ENCODE results near the gene GNG2. TPM values are rescaled to one million over a fixed set of nuclear protein-coding genes. Genes with fewer than 3 reads are reported as not detected.

Gene GNG2
- total and polyA plus RNA-seq, 2 experiments from 2014 or later = 9.9 to 14.8 TPM

DNA sequence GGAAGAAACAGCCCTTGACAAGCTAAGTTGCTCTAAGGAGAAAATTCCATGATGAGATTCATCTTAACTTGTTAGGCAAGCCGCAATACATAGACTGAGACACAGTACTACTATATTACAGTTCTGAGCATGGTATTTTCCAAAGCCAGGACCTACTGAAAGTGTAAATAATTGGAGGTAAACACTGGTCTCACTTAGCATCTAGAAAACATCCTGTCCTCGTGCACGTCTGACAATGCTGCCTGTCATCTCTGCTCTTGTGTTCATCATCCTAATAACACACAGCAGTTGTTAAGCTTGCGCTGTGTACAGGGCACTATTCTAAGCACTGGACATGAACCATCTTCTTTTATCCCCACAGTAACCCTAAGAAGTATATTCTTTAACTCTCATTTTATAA lies 64.2 kb downstream of the GNG2 start (continued):
- TF ChIP-seq, protein P1, sequence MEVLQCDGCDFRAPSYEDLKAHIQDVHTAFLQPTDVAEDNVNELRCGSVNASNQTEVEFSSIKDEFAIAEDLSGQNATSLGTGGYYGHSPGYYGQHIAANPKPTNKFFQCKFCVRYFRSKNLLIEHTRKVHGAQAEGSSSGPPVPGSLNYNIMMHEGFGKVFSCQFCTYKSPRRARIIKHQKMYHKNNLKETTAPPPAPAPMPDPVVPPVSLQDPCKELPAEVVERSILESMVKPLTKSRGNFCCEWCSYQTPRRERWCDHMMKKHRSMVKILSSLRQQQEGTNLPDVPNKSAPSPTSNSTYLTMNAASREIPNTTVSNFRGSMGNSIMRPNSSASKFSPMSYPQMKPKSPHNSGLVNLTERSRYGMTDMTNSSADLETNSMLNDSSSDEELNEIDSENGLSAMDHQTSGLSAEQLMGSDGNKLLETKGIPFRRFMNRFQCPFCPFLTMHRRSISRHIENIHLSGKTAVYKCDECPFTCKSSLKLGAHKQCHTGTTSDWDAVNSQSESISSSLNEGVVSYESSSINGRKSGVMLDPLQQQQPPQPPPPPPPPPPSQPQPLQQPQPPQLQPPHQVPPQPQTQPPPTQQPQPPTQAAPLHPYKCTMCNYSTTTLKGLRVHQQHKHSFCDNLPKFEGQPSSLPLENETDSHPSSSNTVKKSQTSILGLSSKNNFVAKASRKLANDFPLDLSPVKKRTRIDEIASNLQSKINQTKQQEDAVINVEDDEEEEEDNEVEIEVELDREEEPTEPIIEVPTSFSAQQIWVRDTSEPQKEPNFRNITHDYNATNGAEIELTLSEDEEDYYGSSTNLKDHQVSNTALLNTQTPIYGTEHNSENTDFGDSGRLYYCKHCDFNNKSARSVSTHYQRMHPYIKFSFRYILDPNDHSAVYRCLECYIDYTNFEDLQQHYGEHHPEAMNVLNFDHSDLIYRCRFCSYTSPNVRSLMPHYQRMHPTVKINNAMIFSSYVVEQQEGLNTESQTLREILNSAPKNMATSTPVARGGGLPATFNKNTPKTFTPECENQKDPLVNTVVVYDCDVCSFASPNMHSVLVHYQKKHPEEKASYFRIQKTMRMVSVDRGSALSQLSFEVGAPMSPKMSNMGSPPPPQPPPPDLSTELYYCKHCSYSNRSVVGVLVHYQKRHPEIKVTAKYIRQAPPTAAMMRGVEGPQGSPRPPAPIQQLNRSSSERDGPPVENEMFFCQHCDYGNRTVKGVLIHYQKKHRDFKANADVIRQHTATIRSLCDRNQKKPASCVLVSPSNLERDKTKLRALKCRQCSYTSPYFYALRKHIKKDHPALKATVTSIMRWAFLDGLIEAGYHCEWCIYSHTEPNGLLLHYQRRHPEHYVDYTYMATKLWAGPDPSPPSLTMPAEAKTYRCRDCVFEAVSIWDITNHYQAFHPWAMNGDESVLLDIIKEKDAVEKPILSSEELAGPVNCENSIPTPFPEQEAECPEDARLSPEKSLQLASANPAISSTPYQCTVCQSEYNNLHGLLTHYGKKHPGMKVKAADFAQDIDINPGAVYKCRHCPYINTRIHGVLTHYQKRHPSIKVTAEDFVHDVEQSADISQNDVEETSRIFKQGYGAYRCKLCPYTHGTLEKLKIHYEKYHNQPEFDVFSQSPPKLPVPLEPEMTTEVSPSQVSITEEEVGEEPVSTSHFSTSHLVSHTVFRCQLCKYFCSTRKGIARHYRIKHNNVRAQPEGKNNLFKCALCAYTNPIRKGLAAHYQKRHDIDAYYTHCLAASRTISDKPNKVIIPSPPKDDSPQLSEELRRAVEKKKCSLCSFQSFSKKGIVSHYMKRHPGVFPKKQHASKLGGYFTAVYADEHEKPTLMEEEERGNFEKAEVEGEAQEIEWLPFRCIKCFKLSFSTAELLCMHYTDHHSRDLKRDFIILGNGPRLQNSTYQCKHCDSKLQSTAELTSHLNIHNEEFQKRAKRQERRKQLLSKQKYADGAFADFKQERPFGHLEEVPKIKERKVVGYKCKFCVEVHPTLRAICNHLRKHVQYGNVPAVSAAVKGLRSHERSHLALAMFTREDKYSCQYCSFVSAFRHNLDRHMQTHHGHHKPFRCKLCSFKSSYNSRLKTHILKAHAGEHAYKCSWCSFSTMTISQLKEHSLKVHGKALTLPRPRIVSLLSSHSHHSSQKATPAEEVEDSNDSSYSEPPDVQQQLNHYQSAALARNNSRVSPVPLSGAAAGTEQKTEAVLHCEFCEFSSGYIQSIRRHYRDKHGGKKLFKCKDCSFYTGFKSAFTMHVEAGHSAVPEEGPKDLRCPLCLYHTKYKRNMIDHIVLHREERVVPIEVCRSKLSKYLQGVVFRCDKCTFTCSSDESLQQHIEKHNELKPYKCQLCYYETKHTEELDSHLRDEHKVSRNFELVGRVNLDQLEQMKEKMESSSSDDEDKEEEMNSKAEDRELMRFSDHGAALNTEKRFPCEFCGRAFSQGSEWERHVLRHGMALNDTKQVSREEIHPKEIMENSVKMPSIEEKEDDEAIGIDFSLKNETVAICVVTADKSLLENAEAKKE (CRISPR knock-in tag; IDR thresholded peaks at IDR 0.05) = no peak
- TF ChIP-seq JUNB (IDR thresholded peaks at IDR 0.05; ENCODE audit: unreplicated experiment) (no peak), ZNF114 (CRISPR knock-in tag; IDR thresholded peaks at IDR 0.05) (no peak), EZH2phosphoT487 (IDR thresholded peaks at IDR 0.05; ENCODE audit: unreplicated experiment) (no peak), STAT1 (IDR thresholded peaks at IDR 0.05; ENCODE audit: unreplicated experiment) (no peak)
- TF ChIP-seq, protein P2, sequence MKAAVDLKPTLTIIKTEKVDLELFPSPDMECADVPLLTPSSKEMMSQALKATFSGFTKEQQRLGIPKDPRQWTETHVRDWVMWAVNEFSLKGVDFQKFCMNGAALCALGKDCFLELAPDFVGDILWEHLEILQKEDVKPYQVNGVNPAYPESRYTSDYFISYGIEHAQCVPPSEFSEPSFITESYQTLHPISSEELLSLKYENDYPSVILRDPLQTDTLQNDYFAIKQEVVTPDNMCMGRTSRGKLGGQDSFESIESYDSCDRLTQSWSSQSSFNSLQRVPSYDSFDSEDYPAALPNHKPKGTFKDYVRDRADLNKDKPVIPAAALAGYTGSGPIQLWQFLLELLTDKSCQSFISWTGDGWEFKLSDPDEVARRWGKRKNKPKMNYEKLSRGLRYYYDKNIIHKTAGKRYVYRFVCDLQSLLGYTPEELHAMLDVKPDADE (IDR thresholded peaks at IDR 0.05) = no peak

DNA sequence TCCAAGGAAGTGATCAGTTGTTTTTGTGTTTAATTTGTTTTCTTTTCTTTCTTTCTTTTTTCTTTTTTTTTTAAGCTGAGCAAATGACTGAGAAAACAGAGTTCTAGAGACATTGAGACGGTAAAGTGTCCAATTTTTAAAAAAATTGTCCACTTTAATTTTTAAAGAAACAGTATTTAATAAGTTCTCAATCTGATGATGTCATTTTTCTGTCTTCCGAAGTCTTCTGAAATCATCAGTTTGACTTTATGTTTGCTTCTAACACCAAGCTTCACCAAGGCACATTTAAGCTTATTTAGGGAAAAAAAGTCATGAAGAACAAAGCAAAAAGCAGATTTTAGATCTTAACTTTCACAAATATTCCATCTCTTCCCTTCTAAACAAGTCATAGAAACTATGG lies 65.6 kb downstream of the GNG2 start:
- Histone ChIP-seq H3K27ac (ENCODE audit: low read depth) (no peak overlapping the region), H3K79me2 (replicated peaks; ENCODE audit: insufficient read depth) (no peaks in the 10 kb centered on the region), H4K20me1 (replicated peaks; ENCODE audit: insufficient read depth) (no peaks in the 10 kb centered on the region; the same call in 1 of the 2 replicates), H3F3A (replicated peaks; ENCODE audit: low read depth) (no peaks in the 10 kb centered on the region), H3K36me3 (ENCODE audit: insufficient read depth) (no peaks in the 10 kb centered on the region), H2AFZ (no peak overlapping the region), H3K4me1 (ENCODE audit: insufficient read depth) (peaks cover 7% of the 10 kb centered on the region; the same call in 1 of the 2 replicates), H3K27me3 (ENCODE audit: insufficient read depth) (no peaks in the 10 kb centered on the region), H3K4me3 (no peak overlapping the region), H3K4me2 (no peak overlapping the region), H3K9me2 (ENCODE audit: insufficient read depth) (peaks cover 7% of the 10 kb centered on the region; the same call in 1 of the 2 replicates)
- DNase-seq (ENCODE audit: low spot score) (no peak), ATAC-seq (no peak)
- Mint-ChIP-seq H3K27me3 (ENCODE audit: insufficient read depth, low read depth, poor library complexity) (peaks cover 2% of the 10 kb centered on the region), H3K9me3 (no peaks in the 10 kb centered on the region), H3K36me3 (ENCODE audit: low read depth) (no peaks in the 10 kb centered on the region), H3K4me1 (peaks cover 7% of the 10 kb centered on the region), H3K4me3 (no peak overlapping the region), H3K27ac (no peak overlapping the region)
- no peak for TF ChIP-seq STAT1 (IDR thresholded peaks at IDR 0.05; ENCODE audit: unreplicated experiment)
- TF ChIP-seq, protein P3, sequence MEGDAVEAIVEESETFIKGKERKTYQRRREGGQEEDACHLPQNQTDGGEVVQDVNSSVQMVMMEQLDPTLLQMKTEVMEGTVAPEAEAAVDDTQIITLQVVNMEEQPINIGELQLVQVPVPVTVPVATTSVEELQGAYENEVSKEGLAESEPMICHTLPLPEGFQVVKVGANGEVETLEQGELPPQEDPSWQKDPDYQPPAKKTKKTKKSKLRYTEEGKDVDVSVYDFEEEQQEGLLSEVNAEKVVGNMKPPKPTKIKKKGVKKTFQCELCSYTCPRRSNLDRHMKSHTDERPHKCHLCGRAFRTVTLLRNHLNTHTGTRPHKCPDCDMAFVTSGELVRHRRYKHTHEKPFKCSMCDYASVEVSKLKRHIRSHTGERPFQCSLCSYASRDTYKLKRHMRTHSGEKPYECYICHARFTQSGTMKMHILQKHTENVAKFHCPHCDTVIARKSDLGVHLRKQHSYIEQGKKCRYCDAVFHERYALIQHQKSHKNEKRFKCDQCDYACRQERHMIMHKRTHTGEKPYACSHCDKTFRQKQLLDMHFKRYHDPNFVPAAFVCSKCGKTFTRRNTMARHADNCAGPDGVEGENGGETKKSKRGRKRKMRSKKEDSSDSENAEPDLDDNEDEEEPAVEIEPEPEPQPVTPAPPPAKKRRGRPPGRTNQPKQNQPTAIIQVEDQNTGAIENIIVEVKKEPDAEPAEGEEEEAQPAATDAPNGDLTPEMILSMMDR (conservative IDR thresholded peaks at IDR 0.05; ENCODE audit: low read depth in 2 of 2) = no peak
- no peak for TF ChIP-seq CREB1 (CRISPR knock-in tag; IDR thresholded peaks at IDR 0.05; ENCODE audit: low read depth)
- TF ChIP-seq, protein P4, sequence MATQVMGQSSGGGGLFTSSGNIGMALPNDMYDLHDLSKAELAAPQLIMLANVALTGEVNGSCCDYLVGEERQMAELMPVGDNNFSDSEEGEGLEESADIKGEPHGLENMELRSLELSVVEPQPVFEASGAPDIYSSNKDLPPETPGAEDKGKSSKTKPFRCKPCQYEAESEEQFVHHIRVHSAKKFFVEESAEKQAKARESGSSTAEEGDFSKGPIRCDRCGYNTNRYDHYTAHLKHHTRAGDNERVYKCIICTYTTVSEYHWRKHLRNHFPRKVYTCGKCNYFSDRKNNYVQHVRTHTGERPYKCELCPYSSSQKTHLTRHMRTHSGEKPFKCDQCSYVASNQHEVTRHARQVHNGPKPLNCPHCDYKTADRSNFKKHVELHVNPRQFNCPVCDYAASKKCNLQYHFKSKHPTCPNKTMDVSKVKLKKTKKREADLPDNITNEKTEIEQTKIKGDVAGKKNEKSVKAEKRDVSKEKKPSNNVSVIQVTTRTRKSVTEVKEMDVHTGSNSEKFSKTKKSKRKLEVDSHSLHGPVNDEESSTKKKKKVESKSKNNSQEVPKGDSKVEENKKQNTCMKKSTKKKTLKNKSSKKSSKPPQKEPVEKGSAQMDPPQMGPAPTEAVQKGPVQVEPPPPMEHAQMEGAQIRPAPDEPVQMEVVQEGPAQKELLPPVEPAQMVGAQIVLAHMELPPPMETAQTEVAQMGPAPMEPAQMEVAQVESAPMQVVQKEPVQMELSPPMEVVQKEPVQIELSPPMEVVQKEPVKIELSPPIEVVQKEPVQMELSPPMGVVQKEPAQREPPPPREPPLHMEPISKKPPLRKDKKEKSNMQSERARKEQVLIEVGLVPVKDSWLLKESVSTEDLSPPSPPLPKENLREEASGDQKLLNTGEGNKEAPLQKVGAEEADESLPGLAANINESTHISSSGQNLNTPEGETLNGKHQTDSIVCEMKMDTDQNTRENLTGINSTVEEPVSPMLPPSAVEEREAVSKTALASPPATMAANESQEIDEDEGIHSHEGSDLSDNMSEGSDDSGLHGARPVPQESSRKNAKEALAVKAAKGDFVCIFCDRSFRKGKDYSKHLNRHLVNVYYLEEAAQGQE (IDR thresholded peaks at IDR 0.05; ENCODE audit: unreplicated experiment) = no peak
- TF ChIP-seq EZH2 (IDR thresholded peaks at IDR 0.05; ENCODE audit: low read depth, unreplicated experiment) = no peak
- TF ChIP-seq POLR2AphosphoS5 (IDR thresholded peaks at IDR 0.05; ENCODE audit: low read depth) = no peak
- TF ChIP-seq EZH2phosphoT487 (IDR thresholded peaks at IDR 0.05; ENCODE audit: unreplicated experiment) = no peak
- no peak for TF ChIP-seq ZNF331 (CRISPR knock-in tag; IDR thresholded peaks at IDR 0.05; ENCODE audit: low read depth)
